Sigmoid colon (tissue), 4 donors: ENCODE data around the gene AIF1.

Experiments used
- CTCF ChIP-seq, 4 experiments: fragments of 450-650 bp in 3 of 4; fragments of 200-600 bp in 1 of 4; IDR thresholded peaks; one replicate each; pipeline ENCODE4 v1.5.1; 2016 to 2019; ENCODE audit warnings: antibody characterized with exemption in 4 of 4, mild to moderate bottlenecking in 3 of 4, moderate library complexity in 2 of 4
- EP300 ChIP-seq, 4 donors: sonication (generic); formaldehyde crosslinking; IDR thresholded peaks; one replicate each; pipeline ENCODE4 v1.6.1; 2017; ENCODE audit warnings: antibody characterized with exemption in 4 of 4

DNA sequence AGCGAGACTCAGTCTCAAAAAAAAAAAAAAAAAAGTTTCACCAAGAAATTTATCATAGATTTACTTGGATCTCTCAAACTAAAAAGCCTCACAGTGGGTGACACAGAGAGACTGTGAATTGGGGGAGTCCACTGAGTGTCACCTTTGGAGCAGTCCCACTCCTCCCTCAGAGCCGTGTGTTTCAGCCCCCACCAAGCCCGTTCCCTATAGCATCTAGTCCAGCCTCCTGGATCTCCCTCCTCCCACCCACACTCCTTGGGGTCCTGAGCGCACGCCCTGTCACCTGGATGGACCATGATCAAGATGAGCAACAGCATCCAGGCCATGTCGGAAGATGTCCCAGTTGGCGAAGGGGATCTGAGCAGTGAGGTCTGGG, 22.6 kb upstream of the AIF1 start:
- TF ChIP-seq CTCF (IDR thresholded peaks at IDR 0.05): no peak
- no peak for TF ChIP-seq EP300 (IDR thresholded peaks at IDR 0.05)
